GM23338 (cell line): ENCODE measurements around the gene C19orf81. TPM values are rescaled to one million over a fixed set of nuclear protein-coding genes. Genes with fewer than 3 reads are reported as not detected.

Source experiments
- ATAC-seq: fragments of 200-7000 bp; cut with Tn5 transposase; 3 replicates; pipeline ENCODE4 v1.9.1; 2020
- DNase-seq: peaks from one replicate; pipeline ENCODE4 v3.0.0-alpha.2; 2015; ENCODE audit warnings: low spot score
- H2AFZ ChIP-seq: fragments of 200-600 bp; sonication (generic); 2 replicates; pipeline ENCODE4 v1.8.0; 2016; ENCODE audit warnings: antibody characterized with exemption, mild to moderate bottlenecking, moderate library complexity
- H3F3A ChIP-seq: fragments of 200-600 bp; sonication (generic); replicated peaks from 2 replicates; pipeline ENCODE4 v1.8.0; 2017; ENCODE audit warnings: antibody characterized with exemption, mixed run types, low read depth
- H3K27ac ChIP-seq: fragments of 200-600 bp; sonication (generic); 2 replicates; pipeline ENCODE4 v1.6.1; 2016; ENCODE audit warnings: low read depth
- H3K27me3 ChIP-seq: fragments of 200-600 bp; sonication (generic); 2 replicates; pipeline ENCODE4 v1.8.0; 2016; ENCODE audit warnings: mild to moderate bottlenecking, mixed run types, moderate library complexity; ENCODE audit not compliant: insufficient read depth
- H3K36me3 ChIP-seq: fragments of 200-600 bp; sonication (generic); 2 replicates; pipeline ENCODE4 v1.8.0; 2016; ENCODE audit warnings: mild to moderate bottlenecking; ENCODE audit not compliant: insufficient read depth
- H3K4me1 ChIP-seq: fragments of 200-600 bp; sonication (generic); 2 replicates; pipeline ENCODE4 v1.8.0; 2016; ENCODE audit warnings: mild to moderate bottlenecking, moderate library complexity; ENCODE audit not compliant: insufficient read depth
- H3K4me2 ChIP-seq: fragments of 200-600 bp; sonication (generic); 2 replicates; pipeline ENCODE4 v1.7.1; 2017; ENCODE audit warnings: mixed run types
- H3K4me3 ChIP-seq: fragments of 200-600 bp; sonication (generic); 2 replicates; pipeline ENCODE4 v1.6.1; 2016; ENCODE audit warnings: mixed run types
- H3K79me2 ChIP-seq: fragments of 200-600 bp; sonication (generic); replicated peaks from 2 replicates; pipeline ENCODE4 v1.8.0; 2017; ENCODE audit warnings: mild to moderate bottlenecking; ENCODE audit not compliant: insufficient read depth
- H3K9me2 ChIP-seq: fragments of 200-600 bp; sonication (generic); 2 replicates; pipeline ENCODE4 v1.8.0; 2017; ENCODE audit not compliant: insufficient read depth
- H4K20me1 ChIP-seq: fragments of 200-600 bp; sonication (generic); replicated peaks from 2 replicates; pipeline ENCODE4 v1.8.0; 2017; ENCODE audit warnings: mild to moderate bottlenecking; ENCODE audit not compliant: insufficient read depth
- H3K27ac Mint-ChIP-seq: 2 replicates; pipeline ENCODE4 v1.8.0; 2020; ENCODE audit warnings: inconsistent platforms, mild to moderate bottlenecking, moderate library complexity, mixed read lengths
- H3K27me3 Mint-ChIP-seq: 3 replicates; pipeline ENCODE4 v1.8.0; 2022; ENCODE audit warnings: low read depth, mild to moderate bottlenecking, moderate library complexity, mixed read lengths, inconsistent platforms; ENCODE audit not compliant: insufficient read depth, poor library complexity
- H3K36me3 Mint-ChIP-seq: 3 replicates; pipeline ENCODE4 v1.8.0; 2021; ENCODE audit warnings: low read depth, mild to moderate bottlenecking, inconsistent platforms, moderate library complexity, mixed read lengths
- H3K4me1 Mint-ChIP-seq: 3 replicates; pipeline ENCODE4 v1.8.0; 2020; ENCODE audit warnings: mild to moderate bottlenecking, inconsistent platforms, mixed read lengths
- H3K4me3 Mint-ChIP-seq: 3 replicates; pipeline ENCODE4 v1.8.0; 2021; ENCODE audit warnings: moderate library complexity, mild to moderate bottlenecking, inconsistent platforms, mixed read lengths
- H3K9me3 Mint-ChIP-seq: 3 replicates; pipeline ENCODE4 v1.8.0; 2020; ENCODE audit warnings: moderate library complexity, mild to moderate bottlenecking, inconsistent platforms, mixed read lengths
- EZH2 ChIP-seq: fragments of 200-600 bp; sonication (generic); IDR thresholded peaks from one replicate; pipeline ENCODE4 v1.8.0; 2017; ENCODE audit warnings: antibody characterized with exemption, mild to moderate bottlenecking, low read depth; ENCODE audit not compliant: unreplicated experiment
- EZH2phosphoT487 ChIP-seq: fragments of 200-600 bp; sonication (generic); IDR thresholded peaks from one replicate; pipeline ENCODE4 v1.8.1; 2018; ENCODE audit warnings: antibody characterized with exemption; ENCODE audit not compliant: unreplicated experiment
- REST ChIP-seq: IDR thresholded peaks from one replicate; pipeline ENCODE4 v1.6.1; 2018; ENCODE audit warnings: antibody characterized with exemption; ENCODE audit not compliant: unreplicated experiment
- STAT1 ChIP-seq: IDR thresholded peaks from one replicate; pipeline ENCODE4 v1.6.1; 2016; ENCODE audit warnings: antibody characterized with exemption; ENCODE audit not compliant: unreplicated experiment
- ZNF331 ChIP-seq: fragments of 250-450 bp; sonication (Bioruptor Pico); IDR thresholded peaks from 2 replicates; pipeline ENCODE4 v1.5.0; 2020; ENCODE audit warnings: low read depth, mild to moderate bottlenecking, moderate library complexity
- ZNF462 ChIP-seq: fragments of 250-450 bp; sonication (Bioruptor Pico); IDR thresholded peaks from 2 replicates; pipeline ENCODE4 v1.5.0; 2020; ENCODE audit warnings: mild to moderate bottlenecking, moderate library complexity
- polyA plus RNA-seq: library from polyadenylated mRNA; unstranded; fragments of >200 nt; fragmentation: Nextera tagmentation; extraction: Ambion mirVana; gene quantifications from 2 replicates; pipeline ENCODE4 v1.2.1, GENCODE V29; 2016
- total RNA-seq: library from RNA; depleted of rRNA; stranded (reverse); fragments of >200 nt; shearing (Covaris generic); gene quantifications from 2 replicates; pipeline ENCODE4 v1.2.3, GENCODE V29; 2014

The C19orf81 gene
- total and polyA plus RNA-seq, 2 experiments from 2014 or later = 23.2 to 54.3 TPM

GRCh38 chr19:50690439-50690838 is 41.2 kb downstream of the C19orf81 start (continued):
- no peak for TF ChIP-seq STAT1
- no peak for TF ChIP-seq EZH2
- no peak for TF ChIP-seq ZNF462

DNA sequence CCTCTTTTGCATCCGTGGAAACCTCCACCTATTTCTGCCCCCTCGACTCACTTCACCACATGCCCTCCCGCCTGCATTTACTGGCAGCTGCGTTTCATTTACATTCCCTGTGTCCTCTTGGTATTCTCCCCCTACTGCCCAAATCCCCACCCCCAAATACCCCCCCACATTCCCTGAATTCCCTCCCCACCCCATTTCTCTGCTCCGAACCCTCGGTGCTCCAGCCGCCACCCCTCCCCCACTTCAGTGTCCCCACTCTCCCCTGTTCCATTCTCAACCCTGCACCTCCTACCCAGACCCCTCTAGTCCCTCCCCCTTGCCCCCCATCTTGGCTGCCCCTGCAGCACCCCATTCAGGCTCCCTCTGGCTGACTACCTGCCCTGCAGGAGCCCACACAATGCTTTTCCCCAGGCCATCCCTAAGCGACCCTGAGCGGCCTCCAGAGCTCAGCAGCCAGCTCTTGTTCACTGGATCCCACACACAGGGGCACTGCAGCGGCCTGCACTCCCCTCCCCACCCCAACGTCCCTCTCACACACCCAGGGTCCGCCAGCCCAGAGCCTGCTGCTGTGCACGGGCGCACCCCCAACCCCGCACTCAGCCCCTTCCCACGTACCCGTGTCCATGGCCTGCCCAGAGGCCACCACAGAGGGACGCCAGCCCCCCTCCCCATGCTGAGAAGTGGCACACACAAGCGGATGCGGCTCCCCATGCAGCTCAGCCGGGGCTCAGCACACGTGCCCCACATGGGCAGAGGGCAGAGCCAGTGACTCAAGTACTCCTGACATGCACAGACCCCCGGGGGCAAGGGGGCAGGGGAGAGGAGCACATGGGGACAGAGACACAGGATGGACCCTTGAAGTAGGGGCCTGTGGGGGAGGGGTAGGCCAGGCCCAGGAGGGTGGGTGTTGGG is 44.1 kb downstream of the C19orf81 start:
- H3K9me2 ChIP-seq = no peaks in the 10 kb centered on the region
- H3K79me2 ChIP-seq = no peaks in the 10 kb centered on the region
- Mint-ChIP-seq H3K4me3 (no peak overlapping the region), H3K27ac (no peak overlapping the region), H3K9me3 (peaks cover 89% of the 10 kb centered on the region), H3K4me1 (no peaks in the 10 kb centered on the region), H3K36me3 (peaks cover 45% of the 10 kb centered on the region), H3K27me3 (peaks cover 6% of the 10 kb centered on the region)
- no peaks in the 10 kb centered on the region; the same call in none of the 2 replicates for H4K20me1 ChIP-seq
- peak; percentile 34; the same call in 1 of the 3 replicates for ATAC-seq
- peak overlapping the region; percentile 80 for H2AFZ ChIP-seq
- H3F3A ChIP-seq = no peaks in the 10 kb centered on the region
- DNase-seq = peak; percentile 74
- peaks cover 8% of the 10 kb centered on the region; the same call in 1 of the 2 replicates for H3K4me1 ChIP-seq
- peaks cover 91% of the 10 kb centered on the region for H3K27me3 ChIP-seq
- peak overlapping the region; percentile 92 for H3K4me2 ChIP-seq
- H3K27ac ChIP-seq = no peak overlapping the region
- peak overlapping the region; percentile 57 for H3K4me3 ChIP-seq
- H3K36me3 ChIP-seq = no peaks in the 10 kb centered on the region
- TF ChIP-seq REST (peak; percentile 9), EZH2 (peak; percentile 59), EZH2phosphoT487 (no peak), ZNF331 (CRISPR knock-in tag) (no peak)
